Activated CD8-positive, alpha-beta T cell treated with anti-CD3 and anti-CD28 coated beads, Interleukin-2, amount 10 ng/mL, durations not matched to agents 7 days and 5 days (primary cell): ENCODE measurements around the gene UNC119. TPM values are rescaled to one million over a fixed set of nuclear protein-coding genes. Genes with fewer than 3 reads are reported as not detected.
A peak's percentile ranks its signal among the peaks of the same experiment; 100 is the strongest.

ENCODE experiments used
- ATAC-seq: fragments of 150-1000 bp; cut with Tn5 transposase; one replicate; pipeline ENCODE4 v1.10.0; 2021; ENCODE audit warnings: moderate library complexity
- CTCF ChIA-PET: fragments of 350-600 bp; sonication (Branson Sonifier 250); formaldehyde crosslinking; loops from one replicate; lab custom pipeline; 2021; ENCODE audit warnings: antibody characterized with exemption; lab: Charles Lee
- POLR2A ChIA-PET: fragments of 350-600 bp; sonication (Branson Sonifier 250); formaldehyde crosslinking; loops from one replicate; lab custom pipeline; 2021; ENCODE audit warnings: antibody characterized with exemption; lab: Charles Lee
- DNase-seq: peaks from one replicate; pipeline ENCODE4 v3.0.0-alpha.2; 2020
- H3K27ac Mint-ChIP-seq: one replicate; pipeline ENCODE4 v1.8.0; 2021; ENCODE audit warnings: mild to moderate bottlenecking, mixed read lengths
- H3K27me3 Mint-ChIP-seq: one replicate; pipeline ENCODE4 v1.8.0; 2021; ENCODE audit warnings: low read depth, mixed read lengths
- H3K36me3 Mint-ChIP-seq: one replicate; pipeline ENCODE4 v1.8.0; 2021; ENCODE audit warnings: low read depth, mixed read lengths
- H3K4me1 Mint-ChIP-seq: one replicate; pipeline ENCODE4 v1.8.0; 2021; ENCODE audit warnings: low read depth, mixed read lengths
- H3K4me3 Mint-ChIP-seq: one replicate; pipeline ENCODE4 v1.8.0; 2021; ENCODE audit warnings: mild to moderate bottlenecking, mixed read lengths
- H3K9me3 Mint-ChIP-seq: one replicate; pipeline ENCODE4 v1.8.0; 2022; ENCODE audit warnings: mixed read lengths; ENCODE audit not compliant: insufficient read depth
- total RNA-seq, 2 experiments: library from RNA; stranded (reverse); gene quantifications; one replicate each; pipeline ENCODE4 v1.2.3, GENCODE V29; 2021

The UNC119 gene
- 10 to 100 TPM; 41.6 to 48.1 TPM for total RNA-seq

GRCh38 chr17:28552176-28552999, at the start of gene UNC119:
Gene UNC119 (minus strand): TSS chr17:28552624. CDS start chr17:28552557, 67 bp downstream.
- POLR2A ChIA-PET = interaction anchor here (0.5 kb wide), 1 partner anchor 95 kb away, joined by 4 read pairs; no protein-coding TSS in a partner anchor
- CTCF ChIA-PET = interaction anchor here (1.0 to 6.8 kb wide), 5 partner anchors 18 to 136 kb away, joined by 3 to 46 read pairs (median 6); partner anchors contain the start of genes ALDOC and PIGS

GRCh38 chr17:28599311-28600184, 47.1 kb upstream of the UNC119 start:
- no peaks in the 10 kb centered on the region for H3K9me3 Mint-ChIP-seq
- peak; percentile 60 for ATAC-seq
- peak overlapping the region; percentile 84 for H3K4me3 Mint-ChIP-seq
- peak overlapping the region; percentile 91 for H3K27ac Mint-ChIP-seq
- peaks cover 19% of the 10 kb centered on the region for H3K4me1 Mint-ChIP-seq
- no peaks in the 10 kb centered on the region for H3K27me3 Mint-ChIP-seq
- peaks cover 23% of the 10 kb centered on the region for H3K36me3 Mint-ChIP-seq
- POLR2A ChIA-PET = interaction anchor here (0.6 to 2.6 kb wide), 19 partner anchors 11 to 264 kb away, joined by 3 to 19 read pairs (median 5); partner anchors contain the start of genes ALDOC, BLTP2, IFT20 and PIGS
- peak; percentile 68 for DNase-seq
- CTCF ChIA-PET = interaction anchor here (1.1 to 1.7 kb wide), 4 partner anchors 12 to 107 kb away, joined by 3 to 12 read pairs (median 8); no protein-coding TSS in a partner anchor

More at GRCh38 chr17:28552176-28552999, at the start of gene UNC119:
- H3K36me3 Mint-ChIP-seq = peaks cover 44% of the 10 kb centered on the region
- H3K27ac Mint-ChIP-seq = peak within 1 kb of the TSS; percentile 90
- H3K9me3 Mint-ChIP-seq = no peaks in the 10 kb centered on the region
- DNase-seq (peak; percentile 82), ATAC-seq (peak; percentile 85)
- peak within 1 kb of the TSS; percentile 91 for H3K4me3 Mint-ChIP-seq
- peaks cover 49% of the 10 kb centered on the region for H3K4me1 Mint-ChIP-seq
- no peaks in the 10 kb centered on the region for H3K27me3 Mint-ChIP-seq

DNA sequence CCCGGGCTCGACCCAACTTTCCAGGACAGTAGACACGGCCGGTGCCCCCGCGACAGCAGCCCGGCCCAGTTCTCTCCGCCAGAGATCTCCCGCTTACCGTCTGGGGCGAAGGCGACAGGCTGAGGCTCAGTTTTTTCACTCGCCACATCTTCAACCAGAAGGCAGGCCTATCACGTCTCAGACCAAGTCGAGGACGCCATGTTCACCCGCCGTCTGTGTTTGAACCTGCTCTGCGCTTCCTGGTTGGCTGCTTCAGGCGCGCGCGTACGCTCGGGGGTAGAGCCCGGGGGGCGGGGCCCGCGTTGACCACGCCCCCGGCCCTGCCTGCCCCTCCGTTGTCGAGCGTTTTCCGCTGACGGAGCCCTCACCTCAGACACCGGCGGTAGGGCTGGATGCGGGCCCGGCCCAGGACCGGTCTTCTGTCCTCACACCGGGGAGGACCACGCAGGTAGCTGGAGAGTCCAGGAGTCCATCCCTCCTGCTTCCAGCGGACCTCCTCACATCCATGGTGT, 46.4 kb upstream of the UNC119 start, which contains the start of gene SPAG5:
TSS of gene SPAG5 (minus strand) at position 227 of the 512 bp plus-strand sequence. CDS start at position 148, 79 bp downstream.
- ChIA-PET CTCF (interaction anchor here (1.1 to 3.1 kb wide), 5 partner anchors 13 to 45 kb away, joined by 6 to 14 read pairs (median 8); partner anchors contain the start of gene ALDOC), POLR2A (interaction anchor here (0.6 to 2.6 kb wide), 21 partner anchors 10 to 232 kb away, joined by 3 to 19 read pairs (median 4); partner anchors contain the start of genes ALDOC, BLTP2, PIGS and SDF2)
- peak; percentile 96 for DNase-seq
- peaks cover 20% of the 10 kb centered on the region for H3K4me1 Mint-ChIP-seq
- H3K27ac Mint-ChIP-seq = peak within 1 kb of the TSS; percentile 91
- no peaks in the 10 kb centered on the region for H3K9me3 Mint-ChIP-seq
- H3K4me3 Mint-ChIP-seq = peak within 1 kb of the TSS; percentile 84
- peaks cover 25% of the 10 kb centered on the region for H3K36me3 Mint-ChIP-seq
- peak; percentile 95 for ATAC-seq
- no peaks in the 10 kb centered on the region for H3K27me3 Mint-ChIP-seq

DNA sequence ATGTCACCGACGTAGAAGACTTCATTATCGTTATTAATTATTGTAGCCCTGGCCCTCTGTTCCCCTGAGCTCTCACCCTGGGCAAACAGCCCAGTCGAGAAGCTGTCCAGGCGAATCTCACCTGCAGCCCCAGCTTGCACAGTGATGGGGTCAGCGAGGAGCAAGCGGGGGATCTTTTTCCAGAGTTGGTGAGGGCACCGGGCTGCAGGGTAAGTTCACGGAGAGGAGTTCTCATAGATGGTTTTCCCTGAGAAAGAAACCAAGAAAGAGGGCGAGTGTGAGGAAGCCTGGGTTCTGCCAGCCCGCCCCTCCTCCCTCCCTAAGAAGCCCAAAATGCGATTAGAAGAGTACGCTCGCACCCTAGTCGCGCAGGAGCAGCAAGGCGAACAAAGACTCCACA, 46.0 kb upstream of the UNC119 start:
- POLR2A ChIA-PET = interaction anchor here (0.8 to 2.6 kb wide), 12 partner anchors 10 to 212 kb away, joined by 3 to 19 read pairs (median 4); partner anchors contain the start of genes ALDOC, PIGS, SDF2 and SUPT6H
- Mint-ChIP-seq H3K36me3 (peaks cover 26% of the 10 kb centered on the region), H3K9me3 (no peaks in the 10 kb centered on the region), H3K4me3 (peak overlapping the region; percentile 84), H3K27me3 (no peaks in the 10 kb centered on the region), H3K4me1 (peaks cover 21% of the 10 kb centered on the region), H3K27ac (peak overlapping the region; percentile 91)
- CTCF ChIA-PET = interaction anchor here (1.0 to 3.1 kb wide), 6 partner anchors 10 to 48 kb away, joined by 3 to 14 read pairs (median 6); partner anchors contain the start of gene ALDOC
- no peak for ATAC-seq
- no peak for DNase-seq

DNA sequence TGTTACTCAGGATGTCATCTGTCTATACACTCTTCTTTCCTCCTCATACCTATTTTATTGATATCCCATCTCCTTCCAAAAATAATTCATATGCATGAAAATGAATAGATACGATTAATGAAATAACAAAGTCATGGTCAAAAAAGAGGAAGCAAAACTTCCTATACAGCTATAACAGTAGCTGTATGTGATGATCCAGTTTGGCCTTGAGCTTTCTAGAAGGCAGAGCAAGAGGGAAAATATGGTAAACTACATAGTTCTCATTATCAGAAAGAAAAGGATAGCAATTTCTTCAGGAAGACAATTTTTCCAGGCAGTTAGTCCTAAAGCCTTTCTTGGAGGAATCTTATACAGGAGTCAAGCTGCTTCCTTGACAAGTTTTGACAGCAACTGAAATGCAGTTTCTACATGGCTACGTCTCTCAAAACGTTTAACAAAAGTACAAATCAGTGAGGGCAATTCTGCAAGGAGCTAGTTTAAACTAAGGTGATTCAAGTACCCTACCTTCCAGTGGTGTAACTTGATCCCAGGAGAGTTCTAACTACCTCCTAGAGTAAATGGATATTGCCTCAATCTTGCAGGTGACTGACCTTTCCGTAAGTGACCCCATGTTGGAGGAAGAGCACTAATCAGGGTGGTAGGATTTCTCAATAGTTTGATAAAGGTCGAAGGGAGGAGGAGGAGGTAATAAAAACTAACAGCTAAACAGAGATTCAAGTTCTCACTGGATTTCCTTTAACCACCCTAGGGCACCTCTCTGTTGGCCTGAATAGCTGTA, 45.4 kb upstream of the UNC119 start:
- Mint-ChIP-seq H3K36me3 (peaks cover 32% of the 10 kb centered on the region), H3K9me3 (no peaks in the 10 kb centered on the region), H3K27me3 (no peaks in the 10 kb centered on the region), H3K4me3 (peak overlapping the region; percentile 84), H3K27ac (peak overlapping the region; percentile 91), H3K4me1 (peaks cover 21% of the 10 kb centered on the region)
- ATAC-seq = no peak
- DNase-seq = no peak
- CTCF ChIA-PET = interaction anchor here (1.0 to 3.1 kb wide), 6 partner anchors 9 to 49 kb away, joined by 3 to 14 read pairs (median 6); partner anchors contain the start of gene ALDOC
- POLR2A ChIA-PET = interaction anchor here (0.8 to 2.6 kb wide), 10 partner anchors 9 to 64 kb away, joined by 3 to 19 read pairs (median 4); partner anchors contain the start of genes ALDOC, PIGS, SDF2 and SUPT6H

DNA sequence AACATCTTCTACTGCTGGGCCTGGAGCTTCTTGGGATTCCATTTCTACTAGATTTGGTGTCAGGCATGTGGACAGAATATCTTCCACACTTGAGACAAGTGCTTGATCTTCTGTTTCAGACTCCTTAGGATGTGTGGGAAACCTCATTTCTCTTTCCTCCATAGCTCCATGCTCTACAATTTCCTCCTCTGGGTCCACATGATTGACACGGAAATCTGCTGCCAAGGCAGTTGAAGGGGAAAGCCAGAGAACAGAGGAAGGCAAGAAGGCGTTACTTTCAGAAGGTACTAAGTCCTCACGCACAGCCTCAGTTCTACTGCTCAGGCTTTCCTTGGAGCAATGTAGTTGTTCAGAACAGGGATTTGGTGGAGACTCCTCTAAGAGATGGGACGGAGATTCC, 39.8 kb upstream of the UNC119 start:
- H3K4me1 Mint-ChIP-seq = peaks cover 4% of the 10 kb centered on the region
- peaks cover 50% of the 10 kb centered on the region for H3K36me3 Mint-ChIP-seq
- H3K9me3 Mint-ChIP-seq = no peaks in the 10 kb centered on the region
- no peaks in the 10 kb centered on the region for H3K27me3 Mint-ChIP-seq
- H3K4me3 Mint-ChIP-seq = no peak overlapping the region
- ChIA-PET CTCF (interaction anchor here (1.7 kb wide), 1 partner anchor 55 kb away, joined by 5 read pairs; no protein-coding TSS in a partner anchor), POLR2A (interaction anchor here (0.8 kb wide), 1 partner anchor 70 kb away, joined by 4 read pairs; the partner anchor contains the start of gene SUPT6H)
- DNase-seq (no peak), ATAC-seq (no peak)
- no peak overlapping the region for H3K27ac Mint-ChIP-seq

DNA sequence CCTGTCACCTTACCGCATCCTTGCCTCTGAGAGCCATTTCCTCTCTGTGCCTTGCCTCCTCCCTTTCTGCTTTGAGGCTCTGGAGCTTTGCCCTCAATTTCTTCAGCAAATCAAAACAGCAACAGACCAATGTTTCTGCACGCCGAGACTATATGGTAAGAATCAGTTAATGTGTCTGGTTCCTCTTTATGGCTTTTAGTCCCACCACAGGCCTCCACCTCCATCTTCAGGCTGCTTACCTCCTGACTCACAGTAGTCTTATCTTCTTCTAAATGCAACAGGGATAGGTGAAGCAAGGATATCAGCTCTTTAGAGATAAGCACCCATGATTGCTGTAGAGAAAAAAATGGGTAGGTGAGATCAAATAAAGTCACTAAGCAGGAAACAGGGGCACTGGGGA, 33.4 kb upstream of the UNC119 start:
- no peak for ATAC-seq
- Mint-ChIP-seq H3K4me1 (no peaks in the 10 kb centered on the region), H3K9me3 (no peaks in the 10 kb centered on the region), H3K27me3 (no peaks in the 10 kb centered on the region), H3K36me3 (peaks cover 13% of the 10 kb centered on the region), H3K4me3 (no peak overlapping the region), H3K27ac (peak overlapping the region; percentile 16)
- ChIA-PET CTCF (no interaction called here), POLR2A (no interaction called here)
- DNase-seq = no peak

DNA sequence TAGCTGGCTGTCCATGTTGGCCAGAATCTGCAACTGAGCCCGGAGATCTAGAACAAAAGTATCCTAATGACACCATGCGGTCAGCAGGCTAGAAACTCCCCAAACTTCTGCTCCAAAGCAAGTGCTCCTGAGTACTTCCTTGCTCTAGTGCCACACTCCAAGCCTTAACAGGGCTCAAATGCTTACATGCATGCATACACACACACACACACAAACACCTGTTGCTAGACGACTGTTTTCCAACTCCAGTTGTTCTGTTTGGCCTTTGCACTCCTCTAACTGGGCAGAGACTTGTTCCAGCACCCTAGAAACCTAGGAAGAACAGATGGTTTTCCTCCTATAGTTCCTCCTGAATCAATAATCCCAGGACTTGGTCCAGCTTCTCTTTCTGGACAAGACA, 32.0 kb upstream of the UNC119 start:
- Mint-ChIP-seq H3K9me3 (no peaks in the 10 kb centered on the region), H3K36me3 (peaks cover 23% of the 10 kb centered on the region), H3K4me3 (no peak overlapping the region), H3K27me3 (no peaks in the 10 kb centered on the region), H3K27ac (no peak overlapping the region), H3K4me1 (peaks cover 8% of the 10 kb centered on the region)
- ChIA-PET CTCF (no interaction called here), POLR2A (interaction anchor here (1.3 to 1.6 kb wide), 2 partner anchors 14 kb away, joined by 4 read pairs; no protein-coding TSS in a partner anchor)
- no peak for ATAC-seq
- DNase-seq = no peak

DNA sequence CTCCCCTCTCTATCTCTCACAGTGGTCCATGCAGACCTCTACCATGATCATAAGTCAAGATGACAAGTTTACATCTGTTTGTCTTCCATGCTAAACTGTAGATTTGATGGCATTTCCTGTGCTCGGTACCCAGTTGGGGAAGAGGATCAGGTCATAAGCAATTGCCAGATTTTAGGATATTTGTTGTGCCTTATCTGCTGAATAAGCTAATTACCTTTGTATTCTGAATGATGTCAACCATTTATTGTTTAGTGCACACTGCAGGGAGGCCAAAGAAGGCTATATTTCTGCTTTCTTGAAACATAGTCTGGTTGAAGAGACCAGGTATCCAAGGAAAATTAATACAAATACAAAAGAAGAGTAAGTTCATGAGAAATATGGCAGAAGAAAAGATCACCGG, 30.1 kb upstream of the UNC119 start:
- peaks cover 10% of the 10 kb centered on the region for H3K4me1 Mint-ChIP-seq
- DNase-seq (no peak), ATAC-seq (no peak)
- H3K27ac Mint-ChIP-seq = no peak overlapping the region
- H3K9me3 Mint-ChIP-seq = no peaks in the 10 kb centered on the region
- no peak overlapping the region for H3K4me3 Mint-ChIP-seq
- POLR2A ChIA-PET = interaction anchor here (0.6 kb wide), 1 partner anchor 14 kb away, joined by 3 read pairs; no protein-coding TSS in a partner anchor
- H3K27me3 Mint-ChIP-seq = no peaks in the 10 kb centered on the region
- H3K36me3 Mint-ChIP-seq = peaks cover 30% of the 10 kb centered on the region
- CTCF ChIA-PET = no interaction called here

GRCh38 chr17:28580959-28581358, 28.5 kb upstream of the UNC119 start:
- Mint-ChIP-seq H3K4me3 (no peak overlapping the region), H3K36me3 (peaks cover 43% of the 10 kb centered on the region), H3K27ac (no peak overlapping the region), H3K4me1 (peaks cover 22% of the 10 kb centered on the region), H3K9me3 (no peaks in the 10 kb centered on the region), H3K27me3 (no peaks in the 10 kb centered on the region)
- CTCF ChIA-PET = interaction anchor here (0.7 to 2.3 kb wide), 2 partner anchors 10 to 31 kb away, joined by 3 to 12 read pairs; partner anchors contain the start of gene PIGS
- no peak for ATAC-seq
- DNase-seq = no peak
- POLR2A ChIA-PET = interaction anchor here (0.9 kb wide), 2 partner anchors 13 to 17 kb away, joined by 3 to 4 read pairs; no protein-coding TSS in a partner anchor
